SK-N-MC (cell line): Measurements from ENCODE around the gene ATP6V1G1.

Experiments
- EZH2 ChIP-seq: fragments of 200-600 bp; sonication (generic); IDR thresholded peaks from one replicate; pipeline ENCODE4 v1.6.1; 2017; ENCODE audit warnings: antibody characterized with exemption
- FOXP2 ChIP-seq: optimal IDR thresholded peaks from 2 replicates; pipeline ENCODE3; 2011; ENCODE audit warnings: mild to moderate bottlenecking, moderate library complexity; ENCODE audit not compliant: insufficient read depth; ENCODE audit errors: extremely low read length, control extremely low read depth
- POLR2AphosphoS5 ChIP-seq: IDR thresholded peaks from 2 replicates; pipeline ENCODE4 v1.6.1; 2012; ENCODE audit warnings: mild to moderate bottlenecking, low read depth, low read length, borderline replicate concordance

- TF ChIP-seq POLR2AphosphoS5 = no peak
- no peak for TF ChIP-seq EZH2
- TF ChIP-seq FOXP2 = no peak
These were observed 42.1 kb downstream of the ATP6V1G1 start for GRCh38 chr9:114629563-114630090.
